ENCODE measurements around the gene ROCK2.

Gene ROCK2

GRCh38 chr2:11152591-11152990 lies 191.8 kb downstream of the ROCK2 start:
- Mint-ChIP-seq H3K27me3 (no peaks in the 10 kb centered on the region), H3K36me3 (no peaks in the 10 kb centered on the region), H3K9me3 (no peaks in the 10 kb centered on the region), H3K4me1 (peaks cover 19% of the 10 kb centered on the region), H3K27ac (no peak overlapping the region), H3K4me3 (no peak overlapping the region)
- no peak for ATAC-seq

GRCh38 chr2:11147263-11147662 lies 197.2 kb downstream of the ROCK2 start:
- no peak overlapping the region for H3K27ac Mint-ChIP-seq
- no peak overlapping the region for H3K4me3 Mint-ChIP-seq
- H3K9me3 Mint-ChIP-seq: no peaks in the 10 kb centered on the region
- H3K4me1 Mint-ChIP-seq: peaks cover 7% of the 10 kb centered on the region
- no peak for ATAC-seq
- H3K27me3 Mint-ChIP-seq: peaks cover 2% of the 10 kb centered on the region
- H3K36me3 Mint-ChIP-seq: no peaks in the 10 kb centered on the region

DNA sequence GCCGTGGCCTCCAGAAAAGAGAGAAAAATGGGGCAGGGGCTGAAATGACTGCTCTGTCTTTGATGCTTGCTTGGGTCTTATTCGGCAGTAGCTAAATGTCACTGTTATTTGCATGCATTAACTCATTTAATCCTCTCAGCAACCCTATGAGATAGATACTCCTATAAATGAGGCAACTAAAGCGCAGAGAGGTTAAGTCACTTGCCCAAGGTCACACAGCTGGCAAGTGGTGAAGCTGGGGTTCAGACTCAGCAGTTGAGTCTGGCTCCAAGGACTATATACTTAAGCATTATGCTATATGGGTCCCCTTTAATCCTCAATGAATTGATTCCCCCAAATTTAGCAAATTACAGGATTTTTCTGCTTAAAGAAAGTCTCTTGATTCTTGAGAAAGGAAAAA lies 198.4 kb downstream of the ROCK2 start:
- Mint-ChIP-seq H3K27me3 (peaks cover 14% of the 10 kb centered on the region), H3K4me1 (peaks cover 7% of the 10 kb centered on the region), H3K36me3 (no peaks in the 10 kb centered on the region), H3K4me3 (no peak overlapping the region), H3K27ac (no peak overlapping the region), H3K9me3 (no peaks in the 10 kb centered on the region)
- ATAC-seq: no peak

GRCh38 chr2:11145350-11145749 lies 199.1 kb downstream of the ROCK2 start:
- H3K4me3 Mint-ChIP-seq: no peak overlapping the region
- no peaks in the 10 kb centered on the region for H3K36me3 Mint-ChIP-seq
- peaks cover 7% of the 10 kb centered on the region for H3K4me1 Mint-ChIP-seq
- no peak for ATAC-seq
- peaks cover 18% of the 10 kb centered on the region for H3K27me3 Mint-ChIP-seq
- H3K9me3 Mint-ChIP-seq: no peaks in the 10 kb centered on the region
- H3K27ac Mint-ChIP-seq: peak overlapping the region; percentile 34

DNA sequence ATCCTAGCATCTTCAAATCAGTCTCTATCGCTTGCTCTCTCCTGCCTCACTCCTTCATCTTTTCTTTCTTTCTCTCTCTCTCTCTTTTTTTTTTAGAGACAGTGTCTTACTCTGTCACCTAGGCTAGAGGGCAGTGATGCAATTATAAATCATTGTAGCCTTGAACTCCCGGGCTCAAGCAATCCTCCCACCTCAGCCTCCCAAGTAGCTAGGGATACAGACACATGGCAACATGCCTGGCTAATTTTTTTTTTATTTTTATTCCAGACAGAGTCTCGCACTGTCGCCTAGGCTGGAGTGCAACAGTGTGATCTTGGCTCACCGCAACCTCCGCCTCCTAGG lies 199.7 kb downstream of the ROCK2 start:
- Mint-ChIP-seq H3K4me3 (no peak overlapping the region), H3K9me3 (no peaks in the 10 kb centered on the region), H3K36me3 (no peaks in the 10 kb centered on the region), H3K4me1 (peaks cover 7% of the 10 kb centered on the region), H3K27me3 (peaks cover 18% of the 10 kb centered on the region), H3K27ac (no peak overlapping the region)
- no peak for ATAC-seq

- peaks cover 7% of the 10 kb centered on the region for H3K4me1 Mint-ChIP-seq
- no peaks in the 10 kb centered on the region for H3K36me3 Mint-ChIP-seq
- ATAC-seq: no peak
- no peak overlapping the region for H3K4me3 Mint-ChIP-seq
- H3K27ac Mint-ChIP-seq: no peak overlapping the region
- H3K9me3 Mint-ChIP-seq: no peaks in the 10 kb centered on the region
- peaks cover 18% of the 10 kb centered on the region for H3K27me3 Mint-ChIP-seq
These were observed 200.2 kb downstream of the ROCK2 start for GRCh38 chr2:11144077-11144737.

DNA sequence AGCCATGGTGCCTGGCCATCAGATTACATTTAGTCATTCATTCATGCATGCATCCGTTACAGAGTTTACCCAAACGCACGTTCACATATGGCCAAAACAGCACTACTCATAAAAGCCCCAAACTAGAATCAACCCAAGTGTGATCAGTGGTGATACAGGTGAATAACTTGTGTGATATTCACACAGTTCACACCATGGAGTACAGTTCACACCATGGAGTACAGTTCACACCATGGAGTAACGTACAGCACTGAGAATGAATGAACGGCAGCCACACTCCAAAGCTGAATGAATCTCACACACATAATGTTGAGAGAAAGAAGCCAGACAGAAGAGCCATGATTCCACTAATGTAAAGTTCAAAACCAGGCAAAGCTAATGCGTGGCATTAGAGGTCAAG lies 201.4 kb downstream of the ROCK2 start:
- H3K27me3 Mint-ChIP-seq: peaks cover 18% of the 10 kb centered on the region
- no peak overlapping the region for H3K27ac Mint-ChIP-seq
- H3K4me3 Mint-ChIP-seq: no peak overlapping the region
- no peaks in the 10 kb centered on the region for H3K9me3 Mint-ChIP-seq
- no peak for ATAC-seq
- H3K36me3 Mint-ChIP-seq: no peaks in the 10 kb centered on the region
- H3K4me1 Mint-ChIP-seq: peaks cover 7% of the 10 kb centered on the region

DNA sequence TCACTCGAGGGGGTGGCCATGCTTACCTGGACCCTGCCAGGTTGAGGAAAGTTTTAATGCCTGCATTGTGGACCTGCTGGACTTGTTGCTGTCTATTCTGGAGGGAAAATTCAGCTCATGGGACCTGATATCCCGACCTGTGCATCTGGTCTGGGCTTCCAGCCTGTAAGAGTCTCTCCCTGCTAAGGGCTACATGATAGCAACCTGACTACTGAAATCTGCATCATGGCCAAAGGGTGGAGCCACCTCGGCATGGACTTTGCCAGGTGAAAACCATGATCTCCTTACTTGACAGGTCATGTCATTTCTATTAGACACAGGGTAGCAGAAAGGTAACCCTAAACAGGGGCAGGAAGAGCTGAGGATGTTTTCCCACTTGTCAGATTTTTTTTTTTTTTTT lies 202.1 kb downstream of the ROCK2 start:
- Mint-ChIP-seq H3K9me3 (no peaks in the 10 kb centered on the region), H3K4me3 (no peak overlapping the region), H3K4me1 (peaks cover 7% of the 10 kb centered on the region), H3K27ac (no peak overlapping the region), H3K27me3 (peaks cover 18% of the 10 kb centered on the region), H3K36me3 (no peaks in the 10 kb centered on the region)
- ATAC-seq: no peak

GRCh38 chr2:11141319-11141718 lies 203.1 kb downstream of the ROCK2 start:
- Mint-ChIP-seq H3K27me3 (peaks cover 22% of the 10 kb centered on the region), H3K36me3 (no peaks in the 10 kb centered on the region), H3K4me1 (peaks cover 7% of the 10 kb centered on the region), H3K4me3 (no peak overlapping the region), H3K27ac (no peak overlapping the region), H3K9me3 (no peaks in the 10 kb centered on the region)
- ATAC-seq: no peak

DNA sequence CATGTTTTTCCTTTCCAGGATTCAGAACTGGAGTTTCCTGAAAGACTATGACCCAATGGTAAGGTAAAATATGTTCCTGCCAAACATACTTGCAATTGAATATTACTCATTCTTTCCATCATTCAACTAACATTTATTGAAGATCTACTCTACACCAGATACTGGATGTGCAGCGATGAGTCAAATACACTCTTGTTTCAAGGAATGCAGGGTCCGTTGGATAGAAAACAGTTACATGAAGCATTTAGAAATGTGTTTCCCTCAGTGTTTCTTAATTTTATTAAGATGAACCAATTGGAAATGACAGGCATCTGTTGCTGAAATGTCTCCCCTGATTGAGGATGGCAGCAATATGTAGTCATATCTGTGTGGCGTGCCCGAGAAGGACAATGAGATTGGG lies 203.9 kb downstream of the ROCK2 start:
- ATAC-seq: no peak
- Mint-ChIP-seq H3K36me3 (no peaks in the 10 kb centered on the region), H3K27ac (no peak overlapping the region), H3K4me1 (peaks cover 4% of the 10 kb centered on the region), H3K4me3 (no peak overlapping the region), H3K27me3 (peaks cover 28% of the 10 kb centered on the region), H3K9me3 (no peaks in the 10 kb centered on the region)

DNA sequence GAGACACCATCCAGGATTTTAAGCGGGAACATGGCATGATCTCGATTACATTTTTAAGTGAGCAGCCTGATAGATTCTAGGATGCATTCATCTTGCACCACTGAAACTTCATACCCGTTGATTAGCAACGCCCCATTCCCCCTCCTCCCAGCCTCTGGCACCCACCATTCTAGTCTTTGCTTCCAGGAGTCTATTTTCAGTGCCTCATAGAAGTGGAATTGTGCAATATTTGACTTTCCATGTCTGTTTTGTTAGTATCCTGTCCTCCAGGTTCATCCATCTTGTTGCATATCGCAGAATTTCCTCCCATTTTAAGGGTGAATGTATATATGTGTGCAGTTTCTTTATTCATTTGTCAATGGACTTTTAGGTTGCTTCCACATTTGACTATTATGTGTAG lies 210.1 kb downstream of the ROCK2 start:
- Mint-ChIP-seq H3K36me3 (no peaks in the 10 kb centered on the region), H3K27ac (no peak overlapping the region), H3K4me3 (no peak overlapping the region), H3K27me3 (peaks cover 10% of the 10 kb centered on the region), H3K9me3 (no peaks in the 10 kb centered on the region), H3K4me1 (peaks cover 24% of the 10 kb centered on the region)
- no peak for ATAC-seq

GRCh38 chr2:11133936-11134320 lies 210.5 kb downstream of the ROCK2 start:
- ATAC-seq: no peak
- H3K27ac Mint-ChIP-seq: no peak overlapping the region
- peaks cover 10% of the 10 kb centered on the region for H3K27me3 Mint-ChIP-seq
- peaks cover 24% of the 10 kb centered on the region for H3K4me1 Mint-ChIP-seq
- H3K36me3 Mint-ChIP-seq: no peaks in the 10 kb centered on the region
- H3K4me3 Mint-ChIP-seq: no peak overlapping the region
- H3K9me3 Mint-ChIP-seq: no peaks in the 10 kb centered on the region

- no peak for ATAC-seq
These were observed 211.0 kb downstream of the ROCK2 start for GRCh38 chr2:11133238-11133935.

GRCh38 chr2:11132036-11132671 lies 212.3 kb downstream of the ROCK2 start:
- H3K36me3 Mint-ChIP-seq: no peaks in the 10 kb centered on the region
- H3K27ac Mint-ChIP-seq: peak overlapping the region; percentile 79
- peaks cover 10% of the 10 kb centered on the region for H3K27me3 Mint-ChIP-seq
- peak overlapping the region; percentile 93 for H3K4me3 Mint-ChIP-seq
- no peaks in the 10 kb centered on the region for H3K9me3 Mint-ChIP-seq
- no peak for ATAC-seq
- H3K4me1 Mint-ChIP-seq: peaks cover 36% of the 10 kb centered on the region

More at GRCh38 chr2:11133238-11133935, 211.0 kb downstream of the ROCK2 start:
- no peaks in the 10 kb centered on the region for H3K9me3 Mint-ChIP-seq
- H3K4me1 Mint-ChIP-seq: peaks cover 27% of the 10 kb centered on the region
- peaks cover 10% of the 10 kb centered on the region for H3K27me3 Mint-ChIP-seq
- H3K36me3 Mint-ChIP-seq: no peaks in the 10 kb centered on the region
- peak overlapping the region; percentile 93 for H3K4me3 Mint-ChIP-seq
- H3K27ac Mint-ChIP-seq: peak overlapping the region; percentile 79

GRCh38 chr2:11131166-11131920 lies 213.1 kb downstream of the ROCK2 start:
- no peaks in the 10 kb centered on the region for H3K9me3 Mint-ChIP-seq
- H3K4me3 Mint-ChIP-seq: no peak overlapping the region
- H3K4me1 Mint-ChIP-seq: peaks cover 36% of the 10 kb centered on the region
- H3K27ac Mint-ChIP-seq: no peak overlapping the region
- no peak for ATAC-seq
- H3K27me3 Mint-ChIP-seq: peaks cover 6% of the 10 kb centered on the region
- no peaks in the 10 kb centered on the region for H3K36me3 Mint-ChIP-seq

Measured in stimulated activated memory B cell treated with anti-CD40 and anti-IgM and Interleukin-4, amounts not matched to agents 10 μg/mL and 1 μg/mL and 100 μg/mL, for 72 hours (primary cell).